Astrocyte (in vitro differentiated cells and primary cell): ENCODE results near the gene DPYSL3. TPM values are rescaled to one million over a fixed set of nuclear protein-coding genes. Genes with fewer than 3 reads are reported as not detected.

Source experiments
- DNase-seq: peaks from one replicate; pipeline ENCODE4 v3.0.0-alpha.2; 2010; ENCODE audit warnings: low read depth
- FAIRE-seq: peaks from 2 replicates; lab custom pipeline; 2011; peaks lifted over from hg19 to GRCh38; lab: Jason Lieb, UNC
- H2AFZ ChIP-seq: 2 replicates; pipeline ENCODE4 v1.6.0; 2012; ENCODE audit warnings: low read depth, low read length, inconsistent platforms
- H3K27ac ChIP-seq: 2 replicates; pipeline ENCODE4 v1.5.1; 2011; ENCODE audit warnings: low read depth, low read length, inconsistent platforms
- H3K27me3 ChIP-seq: 2 replicates; pipeline ENCODE4 v1.6.0; 2011; ENCODE audit warnings: low read length, inconsistent platforms; ENCODE audit not compliant: insufficient read depth
- H3K36me3 ChIP-seq: 2 replicates; pipeline ENCODE4 v1.5.1; 2011; ENCODE audit warnings: low read length, inconsistent platforms; ENCODE audit not compliant: insufficient read depth
- H3K4me1 ChIP-seq: 2 replicates; pipeline ENCODE4 v1.5.1; 2011; ENCODE audit warnings: low read length, inconsistent platforms; ENCODE audit not compliant: insufficient read depth
- H3K4me2 ChIP-seq: 2 replicates; pipeline ENCODE4 v1.6.0; 2012; ENCODE audit warnings: low read length, inconsistent platforms
- H3K4me3 ChIP-seq: 2 replicates; pipeline ENCODE4 v1.5.1; 2011; ENCODE audit warnings: low read depth, mild to moderate bottlenecking, low read length, inconsistent platforms; ENCODE audit not compliant: insufficient read depth
- H3K79me2 ChIP-seq: 2 replicates; pipeline ENCODE4 v1.6.0; 2012; ENCODE audit warnings: mild to moderate bottlenecking, low read length, inconsistent platforms; ENCODE audit not compliant: insufficient read depth
- H3K9ac ChIP-seq: 2 replicates; pipeline ENCODE4 v1.6.0; 2012; ENCODE audit warnings: mild to moderate bottlenecking, low read length, inconsistent platforms
- H3K9me3 ChIP-seq: 2 replicates; pipeline ENCODE4 v1.5.1; 2012; ENCODE audit warnings: low read depth, mild to moderate bottlenecking, low read length, inconsistent platforms; ENCODE audit not compliant: insufficient read depth
- H4K20me1 ChIP-seq: 2 replicates; pipeline ENCODE4 v1.6.0; 2012; ENCODE audit warnings: low read length, inconsistent platforms; ENCODE audit not compliant: insufficient read depth
- H3K27ac Mint-ChIP-seq: one replicate; pipeline ENCODE4 v1.8.0; 2021; ENCODE audit warnings: mild to moderate bottlenecking, mixed read lengths; ENCODE audit not compliant: unreplicated experiment
- H3K27me3 Mint-ChIP-seq: one replicate; pipeline ENCODE4 v1.8.0; 2021; ENCODE audit warnings: low read depth, mixed read lengths; ENCODE audit not compliant: unreplicated experiment
- H3K36me3 Mint-ChIP-seq: one replicate; pipeline ENCODE4 v1.8.0; 2021; ENCODE audit warnings: low read depth, mixed read lengths; ENCODE audit not compliant: unreplicated experiment
- H3K4me1 Mint-ChIP-seq: one replicate; pipeline ENCODE4 v1.8.0; 2021; ENCODE audit warnings: low read depth, mixed read lengths; ENCODE audit not compliant: unreplicated experiment
- H3K4me3 Mint-ChIP-seq: one replicate; pipeline ENCODE4 v1.8.0; 2021; ENCODE audit warnings: mild to moderate bottlenecking, moderate library complexity, mixed read lengths; ENCODE audit not compliant: unreplicated experiment
- H3K9me3 Mint-ChIP-seq: one replicate; pipeline ENCODE4 v1.8.0; 2021; ENCODE audit warnings: mild to moderate bottlenecking, mixed read lengths; ENCODE audit not compliant: unreplicated experiment
- CTCF ChIP-seq: IDR thresholded peaks from 2 replicates; pipeline ENCODE4 v1.5.1; 2011; ENCODE audit warnings: low read depth, mild to moderate bottlenecking, inconsistent platforms, low read length, moderate library complexity; ENCODE audit not compliant: insufficient read depth
- EZH2 ChIP-seq: IDR thresholded peaks from 2 replicates; pipeline ENCODE4 v1.6.1; 2012; ENCODE audit warnings: mild to moderate bottlenecking, low read length, inconsistent platforms; ENCODE audit not compliant: insufficient read depth
- total RNA-seq: library from RNA; stranded (reverse); gene quantifications from 2 replicates; pipeline ENCODE4 v1.2.1, GENCODE V29; 2021

Gene DPYSL3
- total RNA-seq, 1 donor from 2014 or later: 197 TPM

GRCh38 chr5:147361441-147362175 is 148.3 kb downstream of the DPYSL3 start:
- peaks cover 3% of the 10 kb centered on the region for H3K4me1 ChIP-seq
- H3K79me2 ChIP-seq: no peaks in the 10 kb centered on the region
- peaks cover 8% of the 10 kb centered on the region for H3K4me1 Mint-ChIP-seq
- no peak overlapping the region for H3K4me3 ChIP-seq
- no peak overlapping the region for H3K9ac ChIP-seq
- H3K36me3 Mint-ChIP-seq: peaks cover 3% of the 10 kb centered on the region
- H3K9me3 Mint-ChIP-seq: peaks cover 5% of the 10 kb centered on the region
- TF ChIP-seq CTCF (no peak), EZH2 (no peak)
- no peaks in the 10 kb centered on the region for H3K27me3 ChIP-seq
- DNase-seq (no peak), FAIRE-seq (no peak)
- H2AFZ ChIP-seq: no peak overlapping the region
- peaks cover 6% of the 10 kb centered on the region for H3K27me3 Mint-ChIP-seq
- no peak overlapping the region for H3K27ac ChIP-seq
- no peaks in the 10 kb centered on the region for H3K36me3 ChIP-seq
- no peak overlapping the region for H3K27ac Mint-ChIP-seq
- H3K9me3 ChIP-seq: no peaks in the 10 kb centered on the region
- H3K4me2 ChIP-seq: no peak overlapping the region
- no peak overlapping the region for H3K4me3 Mint-ChIP-seq
- H4K20me1 ChIP-seq: no peaks in the 10 kb centered on the region

- H3K9me3 Mint-ChIP-seq: peaks cover 5% of the 10 kb centered on the region
- no peak for FAIRE-seq
- H3K4me3 ChIP-seq: no peak overlapping the region
- peaks cover 8% of the 10 kb centered on the region for H3K4me1 Mint-ChIP-seq
- H3K9ac ChIP-seq: no peak overlapping the region
- TF ChIP-seq CTCF: no peak
- no peak for TF ChIP-seq EZH2
- H4K20me1 ChIP-seq: no peaks in the 10 kb centered on the region
- no peak overlapping the region for H3K27ac ChIP-seq
- no peaks in the 10 kb centered on the region for H3K36me3 ChIP-seq
- H3K27ac Mint-ChIP-seq: no peak overlapping the region
- peaks cover 3% of the 10 kb centered on the region for H3K36me3 Mint-ChIP-seq
- H3K27me3 ChIP-seq: no peaks in the 10 kb centered on the region
- H3K27me3 Mint-ChIP-seq: peaks cover 6% of the 10 kb centered on the region
- H2AFZ ChIP-seq: no peak overlapping the region
- peaks cover 3% of the 10 kb centered on the region for H3K4me1 ChIP-seq
- no peak overlapping the region for H3K4me3 Mint-ChIP-seq
- DNase-seq: no peak
- H3K9me3 ChIP-seq: no peaks in the 10 kb centered on the region
- no peaks in the 10 kb centered on the region for H3K79me2 ChIP-seq
- H3K4me2 ChIP-seq: no peak overlapping the region
These were observed 149.1 kb downstream of the DPYSL3 start for GRCh38 chr5:147360816-147361215.

- no peaks in the 10 kb centered on the region for H4K20me1 ChIP-seq
- Mint-ChIP-seq H3K27me3 (peaks cover 3% of the 10 kb centered on the region), H3K36me3 (peaks cover 3% of the 10 kb centered on the region), H3K27ac (no peak overlapping the region), H3K9me3 (no peaks in the 10 kb centered on the region), H3K4me1 (peaks cover 8% of the 10 kb centered on the region), H3K4me3 (no peak overlapping the region)
- no peaks in the 10 kb centered on the region for H3K36me3 ChIP-seq
- H3K9ac ChIP-seq: no peak overlapping the region
- no peak for TF ChIP-seq EZH2
- TF ChIP-seq CTCF: no peak
- H3K4me3 ChIP-seq: no peak overlapping the region
- H3K9me3 ChIP-seq: no peaks in the 10 kb centered on the region
- peak overlapping the region; percentile 14 for H3K4me2 ChIP-seq
- H3K4me1 ChIP-seq: peaks cover 3% of the 10 kb centered on the region
- FAIRE-seq (no peak), DNase-seq (no peak)
- H3K27ac ChIP-seq: no peak overlapping the region
- H3K27me3 ChIP-seq: no peaks in the 10 kb centered on the region
- no peaks in the 10 kb centered on the region for H3K79me2 ChIP-seq
- no peak overlapping the region for H2AFZ ChIP-seq
These were observed 150.3 kb downstream of the DPYSL3 start for GRCh38 chr5:147359581-147359980.
